AG04449 (cell line): ENCODE data around the gene TICAM2.

Source experiments
- CTCF ChIA-PET: fragments of 350-600 bp; formaldehyde crosslinking; extraction: SDS; loops from one replicate; lab custom pipeline; 2021; ENCODE audit warnings: antibody characterized with exemption; lab: Yijun Ruan, JAX
- POLR2A ChIA-PET: fragments of 400-600, 350-600 bp; formaldehyde crosslinking; extraction: SDS; loops from one replicate; lab custom pipeline; 2020; ENCODE audit warnings: antibody characterized with exemption, inconsistent platforms; lab: Yijun Ruan, JAX
- DNase-seq: peaks from one replicate; pipeline ENCODE4 v3.0.0-alpha.2; 2010; ENCODE audit warnings: low read depth, low spot score
- H3K4me3 ChIP-seq: 2 replicates; pipeline ENCODE4 v1.5.1; 2011; ENCODE audit warnings: low read depth, mild to moderate bottlenecking, control low read depth, low read length
- CTCF ChIP-seq: IDR thresholded peaks from one replicate; pipeline ENCODE4 v1.5.1; 2011; ENCODE audit warnings: mild to moderate bottlenecking, moderate library complexity, low read length, control low read depth, inconsistent platforms; ENCODE audit not compliant: insufficient read depth; ENCODE audit errors: missing control alignments

Gene TICAM2

GRCh38 chr5:115588640-115589039 is 13.6 kb downstream of the TICAM2 start:
- no peak for DNase-seq
- POLR2A ChIA-PET: no interaction called here
- TF ChIP-seq CTCF: no peak
- H3K4me3 ChIP-seq: no peak overlapping the region
- CTCF ChIA-PET: interaction anchor here (0.6 to 9.2 kb wide), 16 partner anchors 9 to 282 kb away, joined by 3 to 159 read pairs (median 4); no protein-coding TSS in a partner anchor

- no peak overlapping the region for H3K4me3 ChIP-seq
- DNase-seq: no peak
- TF ChIP-seq CTCF: no peak
- CTCF ChIA-PET: interaction anchor here (0.6 to 9.2 kb wide), 12 partner anchors 11 to 280 kb away, joined by 3 to 159 read pairs (median 5); no protein-coding TSS in a partner anchor
- POLR2A ChIA-PET: no interaction called here
Observed at GRCh38 chr5:115586525-115587146, 15.6 kb downstream of the TICAM2 start.

GRCh38 chr5:115585265-115585664 is 17.0 kb downstream of the TICAM2 start:
- H3K4me3 ChIP-seq: no peak overlapping the region
- CTCF ChIA-PET: interaction anchor here (0.7 to 3.5 kb wide), 14 partner anchors 9 to 289 kb away, joined by 3 to 31 read pairs (median 3); partner anchors contain the start of gene CCDC112
- TF ChIP-seq CTCF: no peak
- POLR2A ChIA-PET: no interaction called here
- no peak for DNase-seq

- ChIA-PET POLR2A (no interaction called here), CTCF (interaction anchor here (0.8 to 3.5 kb wide), 11 partner anchors 10 to 279 kb away, joined by 3 to 31 read pairs (median 4); no protein-coding TSS in a partner anchor)
- H3K4me3 ChIP-seq: no peak overlapping the region
- DNase-seq: no peak
- no peak for TF ChIP-seq CTCF
Observed at GRCh38 chr5:115584501-115584900, 17.8 kb downstream of the TICAM2 start.

GRCh38 chr5:115583474-115583873 is 18.8 kb downstream of the TICAM2 start:
- DNase-seq: peak; percentile 77
- TF ChIP-seq CTCF: no peak
- CTCF ChIA-PET: interaction anchor here (0.7 to 3.5 kb wide), 7 partner anchors 9 to 280 kb away, joined by 3 to 31 read pairs (median 3); no protein-coding TSS in a partner anchor
- POLR2A ChIA-PET: interaction anchor here (0.7 kb wide), 1 partner anchor 165 kb away, joined by 3 read pairs; no protein-coding TSS in a partner anchor
- H3K4me3 ChIP-seq: no peak overlapping the region

- ChIA-PET POLR2A (no interaction called here), CTCF (interaction anchor here (0.6 to 1.5 kb wide), 2 partner anchors 204 to 271 kb away, joined by 3 to 8 read pairs; no protein-coding TSS in a partner anchor)
- DNase-seq: no peak
- no peak for TF ChIP-seq CTCF
- no peak overlapping the region for H3K4me3 ChIP-seq
Observed at GRCh38 chr5:115580941-115581340, 21.3 kb downstream of the TICAM2 start.
